C4-2B (cell line): Measurements from ENCODE around the gene DAPK1.

Source experiments
- H3K27ac ChIP-seq: fragments of 450-650 bp; 2 replicates; pipeline ENCODE4 v1.5.1; 2017
- ZFX ChIP-seq: fragments of 450-650 bp; IDR thresholded peaks from 2 replicates; pipeline ENCODE4 v1.6.1; 2017
- TF ChIP-seq, protein P1 (sequence below): fragments of 450-650 bp; conservative IDR thresholded peaks from 2 replicates; pipeline ENCODE4 v1.5.1; 2017; ENCODE audit warnings: mild to moderate bottlenecking

DAPK1 gene

DNA sequence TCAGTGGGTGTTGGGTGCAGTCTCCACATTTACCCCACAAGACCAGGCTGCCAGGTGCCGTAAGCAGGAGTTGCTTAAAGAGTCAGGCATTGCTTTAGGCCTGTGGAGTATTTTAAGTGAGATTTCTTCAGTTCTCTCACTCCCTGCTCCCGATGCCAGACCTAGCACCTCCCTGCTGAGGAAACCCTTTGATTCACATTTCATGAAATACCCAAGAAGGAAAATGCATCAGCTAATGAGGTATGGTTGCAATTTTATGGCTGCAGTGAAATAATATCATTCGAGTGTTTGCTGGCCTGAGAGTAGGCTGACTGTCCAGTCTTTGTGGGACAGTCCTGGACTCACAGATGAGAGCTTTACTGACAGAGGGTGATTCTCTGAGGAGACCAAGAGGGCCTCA lies 160.8 kb downstream of the DAPK1 start:
- TF ChIP-seq ZFX: no peak
- TF ChIP-seq, protein P1, sequence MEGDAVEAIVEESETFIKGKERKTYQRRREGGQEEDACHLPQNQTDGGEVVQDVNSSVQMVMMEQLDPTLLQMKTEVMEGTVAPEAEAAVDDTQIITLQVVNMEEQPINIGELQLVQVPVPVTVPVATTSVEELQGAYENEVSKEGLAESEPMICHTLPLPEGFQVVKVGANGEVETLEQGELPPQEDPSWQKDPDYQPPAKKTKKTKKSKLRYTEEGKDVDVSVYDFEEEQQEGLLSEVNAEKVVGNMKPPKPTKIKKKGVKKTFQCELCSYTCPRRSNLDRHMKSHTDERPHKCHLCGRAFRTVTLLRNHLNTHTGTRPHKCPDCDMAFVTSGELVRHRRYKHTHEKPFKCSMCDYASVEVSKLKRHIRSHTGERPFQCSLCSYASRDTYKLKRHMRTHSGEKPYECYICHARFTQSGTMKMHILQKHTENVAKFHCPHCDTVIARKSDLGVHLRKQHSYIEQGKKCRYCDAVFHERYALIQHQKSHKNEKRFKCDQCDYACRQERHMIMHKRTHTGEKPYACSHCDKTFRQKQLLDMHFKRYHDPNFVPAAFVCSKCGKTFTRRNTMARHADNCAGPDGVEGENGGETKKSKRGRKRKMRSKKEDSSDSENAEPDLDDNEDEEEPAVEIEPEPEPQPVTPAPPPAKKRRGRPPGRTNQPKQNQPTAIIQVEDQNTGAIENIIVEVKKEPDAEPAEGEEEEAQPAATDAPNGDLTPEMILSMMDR: no peak
- H3K27ac ChIP-seq: no peak overlapping the region

DNA sequence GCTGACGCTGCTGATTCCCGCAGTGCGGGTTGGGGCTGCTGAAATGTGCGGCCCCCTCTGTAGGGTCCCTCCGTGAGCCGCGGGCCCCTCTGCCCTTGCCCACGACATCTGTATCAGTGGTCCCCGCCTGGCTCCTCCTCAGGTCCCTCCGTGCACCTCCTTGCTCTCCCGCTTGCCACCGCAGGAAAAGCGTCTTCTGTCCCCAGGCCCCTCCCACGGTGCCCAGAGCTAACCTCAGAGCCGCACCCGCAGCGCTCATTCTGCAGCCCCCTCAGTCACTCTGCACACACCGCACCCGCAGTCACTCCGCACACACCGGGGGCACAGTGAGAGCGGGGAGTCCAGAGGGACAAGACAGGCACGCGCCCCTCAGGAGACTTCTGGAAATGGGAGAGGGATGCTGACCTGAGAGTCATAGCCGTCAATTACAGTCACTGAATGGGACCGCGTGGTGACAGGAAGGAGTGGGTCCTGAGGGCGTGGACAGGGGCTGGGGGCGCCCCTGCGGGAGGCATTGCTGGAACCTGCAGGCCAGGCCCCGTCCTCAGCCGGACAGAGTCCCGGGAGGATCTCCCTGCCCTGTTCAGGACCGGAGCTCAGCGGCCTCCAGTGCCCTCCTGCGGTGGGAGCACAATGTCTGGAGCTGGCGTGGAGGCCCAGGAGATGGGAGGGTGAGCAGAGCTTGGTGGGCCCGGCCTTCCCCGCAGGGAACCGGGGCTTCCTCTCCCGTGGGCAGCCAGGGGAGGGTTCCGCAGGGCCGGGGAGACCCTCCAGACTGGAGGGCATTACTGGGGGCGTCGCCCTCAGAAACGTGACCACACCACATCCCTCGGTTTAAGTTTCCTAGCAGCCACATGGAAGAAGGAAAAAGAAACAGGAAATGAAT lies 162.1 kb downstream of the DAPK1 start:
- no peak overlapping the region for H3K27ac ChIP-seq
- TF ChIP-seq, protein P1: no peak
- TF ChIP-seq ZFX: no peak

DNA sequence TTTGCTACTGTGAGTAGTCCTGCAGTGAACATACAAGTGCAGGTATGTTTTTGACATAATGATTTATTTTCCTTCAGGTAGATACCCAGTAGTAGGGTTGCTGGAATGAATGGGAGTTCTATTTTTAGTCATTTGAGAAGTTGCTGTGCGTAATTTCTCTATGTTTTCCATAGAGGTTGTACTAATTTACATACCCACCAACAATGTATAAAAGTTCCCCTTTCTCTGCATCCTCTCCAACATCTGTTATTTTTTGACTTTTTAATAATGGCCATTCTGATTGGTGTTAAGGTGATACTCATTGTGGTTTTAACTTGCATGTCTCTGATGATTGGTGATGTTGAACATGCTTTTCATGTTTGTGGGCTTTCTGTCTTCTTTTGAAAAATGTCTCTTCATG lies 163.6 kb downstream of the DAPK1 start:
- TF ChIP-seq, protein P1: no peak
- no peak for TF ChIP-seq ZFX
- H3K27ac ChIP-seq: no peak overlapping the region

DNA sequence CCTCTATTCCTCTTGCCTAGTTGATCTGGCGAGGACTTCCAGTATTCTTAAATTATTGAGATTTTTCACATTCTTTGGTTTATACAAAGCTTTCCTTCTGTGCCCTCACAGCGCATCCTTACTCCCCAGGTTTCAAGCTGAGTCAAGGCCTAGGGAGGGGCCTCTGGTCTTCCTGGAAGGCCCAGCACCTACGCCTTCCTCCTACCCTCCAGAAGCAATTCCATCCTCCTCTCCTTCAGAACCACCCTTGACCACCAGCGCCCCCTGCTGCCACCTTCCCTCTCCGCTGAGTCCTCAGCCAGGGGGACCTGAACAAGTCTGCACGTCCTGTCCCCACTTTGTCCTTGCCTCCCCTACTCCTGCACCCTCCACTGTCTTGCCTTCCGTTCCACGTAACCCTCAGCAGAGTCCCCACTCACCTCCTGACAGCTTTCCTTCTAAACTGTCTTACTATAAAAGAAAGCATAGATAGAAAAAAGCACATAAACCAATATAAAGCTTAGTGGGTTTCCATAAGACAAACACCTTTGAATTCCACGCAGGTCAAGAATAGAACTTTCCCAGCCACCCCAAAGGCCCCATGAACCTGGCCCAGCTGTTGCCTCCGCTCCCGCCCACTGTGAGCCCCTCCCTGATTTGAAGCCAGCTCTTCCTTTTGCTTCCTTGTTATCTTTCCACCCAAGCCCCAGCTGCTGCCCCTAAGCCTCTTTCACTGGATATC lies 165.3 kb downstream of the DAPK1 start:
- H3K27ac ChIP-seq: no peak overlapping the region; the same call in 1 of the 2 replicates
- TF ChIP-seq, protein P1: peak; percentile 95
- TF ChIP-seq ZFX: no peak

DNA sequence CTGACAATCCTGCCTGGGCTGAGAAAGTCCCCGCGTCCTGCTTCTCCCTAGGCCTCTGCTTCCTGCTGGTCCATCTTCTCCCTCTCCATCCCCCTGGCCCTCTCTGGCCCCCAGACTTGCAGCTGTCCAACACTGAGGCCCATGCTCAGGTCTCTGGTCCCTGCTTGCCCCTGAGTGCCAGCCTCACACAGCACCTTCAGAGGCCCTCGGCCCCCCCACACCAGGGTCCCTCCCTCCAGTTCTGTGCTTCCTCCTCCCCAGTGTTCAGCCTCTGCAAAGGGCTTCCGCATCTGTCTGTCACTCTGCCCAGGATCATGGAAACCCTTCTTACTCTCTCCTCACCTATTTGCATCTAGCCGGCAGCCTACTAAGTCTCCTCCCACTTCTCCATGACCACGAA lies 165.9 kb downstream of the DAPK1 start:
- no peak overlapping the region; the same call in 1 of the 2 replicates for H3K27ac ChIP-seq
- TF ChIP-seq ZFX: no peak
- TF ChIP-seq, protein P1: no peak

DNA sequence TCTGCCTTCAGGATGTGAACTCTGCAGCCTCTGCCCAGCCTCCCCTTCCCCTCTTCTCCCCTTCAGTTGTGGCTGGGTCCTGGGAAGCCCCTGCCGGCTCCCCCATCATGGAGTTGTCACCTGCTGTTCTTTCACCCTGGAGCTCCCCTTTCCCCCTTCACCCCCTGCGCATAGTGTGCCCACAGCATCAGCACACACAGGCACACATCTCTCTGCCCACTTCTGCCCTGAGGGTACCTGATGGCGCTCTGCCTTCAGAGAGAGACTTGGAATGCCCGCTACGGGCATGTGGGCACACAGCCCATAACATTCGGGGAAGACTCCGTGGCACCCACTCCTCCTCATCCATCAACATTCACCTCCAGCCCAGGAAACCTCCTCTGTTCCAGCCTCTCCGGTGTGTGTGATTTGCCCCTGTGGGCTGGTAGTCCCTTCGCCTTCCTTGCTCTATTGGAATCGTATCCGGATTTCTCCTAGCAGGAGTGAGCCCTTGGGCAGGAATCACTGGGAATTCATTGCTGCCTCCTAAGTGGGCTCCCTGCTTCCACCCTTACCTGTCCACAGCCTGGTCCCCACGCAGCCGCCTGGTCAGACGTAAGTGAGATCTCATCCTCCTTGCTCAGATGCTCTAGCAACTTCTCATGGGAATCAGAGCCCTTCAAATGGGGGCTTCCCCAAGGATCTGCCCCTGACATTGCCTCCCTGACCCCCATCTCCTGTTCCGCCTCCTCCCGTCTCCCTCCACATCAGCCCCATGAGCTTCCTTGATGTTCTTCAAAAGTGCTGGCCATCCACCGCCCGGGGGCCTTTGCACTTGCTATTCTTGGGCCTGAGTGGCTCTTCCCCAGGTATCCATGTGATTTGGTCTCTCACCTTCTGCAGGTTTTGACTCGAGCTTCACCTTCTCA lies 166.7 kb downstream of the DAPK1 start:
- TF ChIP-seq, protein P1: no peak
- no peak for TF ChIP-seq ZFX
- no peak overlapping the region for H3K27ac ChIP-seq
